H9 (cell line): ENCODE measurements around the gene RAF1. TPM values are rescaled to one million over a fixed set of nuclear protein-coding genes. Genes with fewer than 3 reads are reported as not detected.

Experiments used
- DNase-seq: peaks from one replicate; pipeline ENCODE4 v3.0.0-alpha.2; 2017
- H2AFZ ChIP-seq: one replicate; pipeline ENCODE4 v1.6.1; 2013; ENCODE audit warnings: mild to moderate bottlenecking, low read length, control low read depth, moderate library complexity
- H2AK5ac ChIP-seq: 2 replicates; pipeline ENCODE4 v1.6.1; 2013; ENCODE audit warnings: low read length, control low read depth, mixed read lengths; ENCODE audit not compliant: insufficient read length
- H2BK120ac ChIP-seq: one replicate; pipeline ENCODE4 v1.6.1; 2013; ENCODE audit warnings: low read depth, mild to moderate bottlenecking, low read length, control low read depth, inconsistent platforms; ENCODE audit not compliant: poor library complexity, severe bottlenecking
- H2BK12ac ChIP-seq: 2 replicates; pipeline ENCODE4 v1.6.1; 2013; ENCODE audit warnings: low read length, control low read depth, mixed read lengths, low read depth; ENCODE audit not compliant: insufficient read length
- H2BK15ac ChIP-seq: 2 replicates; pipeline ENCODE4 v1.6.1; 2013; ENCODE audit warnings: low read depth, low read length, control low read depth
- H2BK20ac ChIP-seq: one replicate; pipeline ENCODE4 v1.6.1; 2013; ENCODE audit warnings: low read depth, mild to moderate bottlenecking, low read length, control low read depth, inconsistent platforms; ENCODE audit not compliant: poor library complexity, severe bottlenecking
- H2BK5ac ChIP-seq: 2 replicates; pipeline ENCODE4 v1.6.1; 2013; ENCODE audit warnings: low read length, control low read depth, mixed read lengths; ENCODE audit not compliant: insufficient read length
- H3K14ac ChIP-seq: 2 replicates; pipeline ENCODE4 v1.6.1; 2013; ENCODE audit warnings: low read length, control low read depth; ENCODE audit not compliant: insufficient read depth
- H3K18ac ChIP-seq: 2 replicates; pipeline ENCODE4 v1.6.1; 2013; ENCODE audit warnings: low read depth, mild to moderate bottlenecking, mixed read lengths, low read length, control low read depth; ENCODE audit not compliant: insufficient read length
- H3K23ac ChIP-seq: 2 replicates; pipeline ENCODE4 v1.6.1; 2013; ENCODE audit warnings: low read length, control low read depth, mixed read lengths, low read depth; ENCODE audit not compliant: insufficient read length
- H3K23me2 ChIP-seq: 2 replicates; pipeline ENCODE4 v1.6.1; 2013; ENCODE audit warnings: low read depth, mild to moderate bottlenecking, mixed read lengths, low read length, control low read depth; ENCODE audit not compliant: insufficient read length, poor library complexity, severe bottlenecking
- H3K27ac ChIP-seq: 2 replicates; pipeline ENCODE4 v1.5.1; 2013; ENCODE audit warnings: low read length, control low read depth, mixed read lengths, low read depth; ENCODE audit not compliant: insufficient read length
- H3K27me3 ChIP-seq: 2 replicates; pipeline ENCODE4 v1.6.1; 2013; ENCODE audit warnings: low read length, control low read depth, inconsistent platforms; ENCODE audit not compliant: insufficient read depth
- H3K4ac ChIP-seq: 2 replicates; pipeline ENCODE4 v1.6.1; 2013; ENCODE audit warnings: low read depth, mild to moderate bottlenecking, control low read depth, inconsistent platforms, low read length, moderate library complexity
- H3K4me1 ChIP-seq: 2 replicates; pipeline ENCODE4 v1.6.1; 2013; ENCODE audit warnings: low read length, control low read depth, inconsistent platforms; ENCODE audit not compliant: insufficient read depth
- H3K4me2 ChIP-seq: 2 replicates; pipeline ENCODE4 v1.6.1; 2013; ENCODE audit warnings: low read length, control low read depth, mixed read lengths; ENCODE audit not compliant: insufficient read length, insufficient read depth
- H3K56ac ChIP-seq: 2 replicates; pipeline ENCODE4 v1.6.1; 2013; ENCODE audit warnings: low read depth, mild to moderate bottlenecking, mixed read lengths, low read length, control low read depth; ENCODE audit not compliant: insufficient read length
- H3K79me1 ChIP-seq: 2 replicates; pipeline ENCODE4 v1.6.1; 2013; ENCODE audit warnings: low read depth, mild to moderate bottlenecking, moderate library complexity, low read length, control low read depth, inconsistent platforms; ENCODE audit not compliant: insufficient read depth, poor library complexity, severe bottlenecking
- H3K79me2 ChIP-seq: 2 replicates; pipeline ENCODE4 v1.6.1; 2013; ENCODE audit warnings: low read length, control low read depth, inconsistent platforms; ENCODE audit not compliant: insufficient read depth
- H3K9ac ChIP-seq: 2 replicates; pipeline ENCODE4 v1.6.1; 2013; ENCODE audit warnings: low read length, control low read depth, mixed read lengths; ENCODE audit not compliant: insufficient read length; ENCODE audit errors: extremely low read depth
- H3K9me3 ChIP-seq: one replicate; pipeline ENCODE4 v1.6.1; 2013; ENCODE audit warnings: low read depth, low read length, inconsistent platforms; ENCODE audit not compliant: control insufficient read depth
- H3T11ph ChIP-seq: one replicate; pipeline ENCODE4 v1.6.1; 2013; ENCODE audit warnings: mild to moderate bottlenecking, low read length, control low read depth, inconsistent platforms
- H4K20me1 ChIP-seq: one replicate; pipeline ENCODE4 v1.6.1; 2013; ENCODE audit not compliant: control insufficient read depth, insufficient read length, insufficient read depth
- H4K5ac ChIP-seq: 2 replicates; pipeline ENCODE4 v1.6.1; 2013; ENCODE audit warnings: low read depth, mild to moderate bottlenecking, mixed read lengths, low read length, control low read depth; ENCODE audit not compliant: insufficient read length
- H4K8ac ChIP-seq: replicated peaks from 2 replicates; pipeline ENCODE4 v1.6.1; 2013; ENCODE audit warnings: low read length, control low read depth, mixed read lengths, low read depth; ENCODE audit not compliant: insufficient read length
- H4K91ac ChIP-seq: 2 replicates; pipeline ENCODE4 v1.6.1; 2013; ENCODE audit warnings: low read depth, mild to moderate bottlenecking, moderate library complexity, mixed read lengths, low read length, control low read depth; ENCODE audit not compliant: insufficient read length
- H3K27ac Mint-ChIP-seq, 3 experiments: 2 replicates in 2 of 3; 3 replicates in 1 of 3; pipeline ENCODE4 v1.8.0; 2020 to 2021; ENCODE audit warnings: mixed read lengths in 3 of 3, mild to moderate bottlenecking in 1 of 3, moderate library complexity in 1 of 3
- H3K27me3 Mint-ChIP-seq: 2 replicates; pipeline ENCODE4 v1.8.0; 2021; ENCODE audit warnings: low read depth, mild to moderate bottlenecking, moderate library complexity, mixed read lengths
- H3K36me3 Mint-ChIP-seq, 3 experiments: 2 replicates in 2 of 3; 3 replicates in 1 of 3; pipeline ENCODE4 v1.8.0; 2020 to 2021; ENCODE audit warnings: low read depth in 3 of 3, mixed read lengths in 3 of 3; ENCODE audit not compliant: insufficient read depth in 1 of 3
- H3K4me1 Mint-ChIP-seq, 2 experiments: 2 replicates each; pipeline ENCODE4 v1.8.0; 2020; ENCODE audit warnings: mixed read lengths in 2 of 2
- H3K4me3 Mint-ChIP-seq, 2 experiments: 2 replicates in 1 of 2; 3 replicates in 1 of 2; pipeline ENCODE4 v1.8.0; 2020 to 2021; ENCODE audit warnings: mild to moderate bottlenecking in 2 of 2, mixed read lengths in 2 of 2, moderate library complexity in 1 of 2
- H3K9me3 Mint-ChIP-seq, 2 experiments: 2 replicates in 1 of 2; 3 replicates in 1 of 2; pipeline ENCODE4 v1.8.0; 2020; ENCODE audit warnings: mild to moderate bottlenecking in 2 of 2, mixed read lengths in 2 of 2, moderate library complexity in 1 of 2
- WGBS: extraction: QIAGEN DNeasy Blood & Tissue Kit; methylation state at CpG from one replicate; pipeline ENCODE4 v1.1.7; 2013; ENCODE audit warnings: missing lambda C conversion rate, low lambda C conversion rate, mixed read lengths; ENCODE audit not compliant: insufficient read length; ENCODE audit errors: extremely low coverage; 5-methylcytosine and 5-hydroxymethylcytosine counted together
- total RNA-seq: library from RNA; stranded (reverse); gene quantifications from 2 replicates; pipeline ENCODE4 v1.2.1, GENCODE V29; 2021
- TF ChIP-seq, protein P1 (sequence below): fragments of 200-600 bp; sonication (generic); conservative IDR thresholded peaks from 3 replicates; pipeline ENCODE4 v1.8.0; 2021; ENCODE audit warnings: antibody characterized with exemption, mild to moderate bottlenecking

RAF1 gene
- total RNA-seq, 1 experiment from 2014 or later, result 112 TPM

DNA sequence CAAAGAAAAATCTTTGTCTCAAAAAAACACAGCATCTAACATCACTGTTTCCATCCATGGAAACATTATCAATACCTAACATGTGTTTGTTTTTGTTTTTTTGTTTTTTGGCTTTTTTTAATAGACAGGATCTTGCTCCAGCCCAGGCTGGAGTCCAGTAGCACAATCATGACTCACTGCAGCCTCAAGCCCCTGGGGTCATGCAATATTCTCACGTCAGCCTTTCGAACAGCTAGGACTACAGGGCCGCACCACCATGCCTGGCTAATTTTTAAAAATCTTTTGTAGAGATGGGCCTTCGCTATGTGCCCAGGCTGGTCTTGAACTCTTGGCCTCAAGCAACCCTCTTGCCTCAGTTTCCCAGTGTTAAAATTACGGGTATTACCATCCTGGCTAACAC is 52.8 kb downstream of the RAF1 start:
- Histone ChIP-seq H4K5ac (no peak overlapping the region), H3K14ac (no peak overlapping the region), H3K23me2 (no peaks in the 10 kb centered on the region), H2BK15ac (no peak overlapping the region), H3K79me2 (peaks cover 2% of the 10 kb centered on the region; the same call in 1 of the 2 replicates), H2BK12ac (no peak overlapping the region), H3K4ac (no peak overlapping the region), H3K27ac (no peak overlapping the region), H3K56ac (no peak overlapping the region), H3K9ac (no peak overlapping the region), H2BK20ac (no peak overlapping the region), H3K9me3 (no peaks in the 10 kb centered on the region), H3K23ac (no peak overlapping the region), H3K79me1 (no peaks in the 10 kb centered on the region), H3K4me2 (no peak overlapping the region), H3K18ac (no peak overlapping the region), H2AFZ (no peak overlapping the region), H4K20me1 (no peaks in the 10 kb centered on the region), H2BK120ac (no peak overlapping the region), H4K91ac (no peak overlapping the region), H2BK5ac (no peak overlapping the region), H4K8ac (no peak overlapping the region), H3T11ph (no peak overlapping the region), H3K4me1 (no peaks in the 10 kb centered on the region; the same call in 1 of the 2 replicates), H2AK5ac (no peak overlapping the region), H3K27me3 (no peaks in the 10 kb centered on the region)
- H3K27me3 Mint-ChIP-seq, result no peaks in the 10 kb centered on the region
- H3K4me1 Mint-ChIP-seq, result peaks cover 10 to 14% of the 10 kb centered on the region in 2 experiments
- no peaks in the 10 kb centered on the region for H3K9me3 Mint-ChIP-seq
- peaks cover 15 to 63% (median 40%) of the 10 kb centered on the region in 3 experiments; a peak in 6 of 7 replicates for H3K36me3 Mint-ChIP-seq
- TF ChIP-seq, protein P1, sequence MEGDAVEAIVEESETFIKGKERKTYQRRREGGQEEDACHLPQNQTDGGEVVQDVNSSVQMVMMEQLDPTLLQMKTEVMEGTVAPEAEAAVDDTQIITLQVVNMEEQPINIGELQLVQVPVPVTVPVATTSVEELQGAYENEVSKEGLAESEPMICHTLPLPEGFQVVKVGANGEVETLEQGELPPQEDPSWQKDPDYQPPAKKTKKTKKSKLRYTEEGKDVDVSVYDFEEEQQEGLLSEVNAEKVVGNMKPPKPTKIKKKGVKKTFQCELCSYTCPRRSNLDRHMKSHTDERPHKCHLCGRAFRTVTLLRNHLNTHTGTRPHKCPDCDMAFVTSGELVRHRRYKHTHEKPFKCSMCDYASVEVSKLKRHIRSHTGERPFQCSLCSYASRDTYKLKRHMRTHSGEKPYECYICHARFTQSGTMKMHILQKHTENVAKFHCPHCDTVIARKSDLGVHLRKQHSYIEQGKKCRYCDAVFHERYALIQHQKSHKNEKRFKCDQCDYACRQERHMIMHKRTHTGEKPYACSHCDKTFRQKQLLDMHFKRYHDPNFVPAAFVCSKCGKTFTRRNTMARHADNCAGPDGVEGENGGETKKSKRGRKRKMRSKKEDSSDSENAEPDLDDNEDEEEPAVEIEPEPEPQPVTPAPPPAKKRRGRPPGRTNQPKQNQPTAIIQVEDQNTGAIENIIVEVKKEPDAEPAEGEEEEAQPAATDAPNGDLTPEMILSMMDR, result no peak
- H3K27ac Mint-ChIP-seq, result no peak overlapping the region
- no peak for DNase-seq
- H3K4me3 Mint-ChIP-seq, result no peak overlapping the region
- no CpG with 5 or more reads among the region's 5 CpGs for WGBS
